H1 (cell line): ENCODE data around the gene MPND. TPM values are rescaled to one million over a fixed set of nuclear protein-coding genes. Genes with fewer than 3 reads are reported as not detected.

ENCODE experiments used
- CTCF ChIA-PET: fragments of 300-600 bp; sonication (Branson Sonifier 250); formaldehyde crosslinking; loops from one replicate; lab custom pipeline; 2021; ENCODE audit not compliant: partially characterized antibody; lab: Charles Lee
- POLR2A ChIA-PET: fragments of 300-600 bp; sonication (Branson Sonifier 250); formaldehyde crosslinking; loops from one replicate; lab custom pipeline; 2021; ENCODE audit warnings: inconsistent platforms; ENCODE audit not compliant: partially characterized antibody; lab: Charles Lee
- DNase-seq, 2 experiments: peaks; one replicate each; pipeline versions ENCODE4 v3.0.0 to v3.0.0-alpha.2; 2010 to 2022; ENCODE audit warnings: low spot score in 2 of 2, low read depth in 1 of 2, mixed read lengths in 1 of 2
- FAIRE-seq: peaks from 2 replicates; lab custom pipeline; 2011; peaks lifted over from hg19 to GRCh38; lab: Jason Lieb, UNC
- H2AFZ ChIP-seq: 2 replicates; pipeline ENCODE4 v1.8.1; 2012; ENCODE audit warnings: low read length, inconsistent platforms
- H2AK5ac ChIP-seq: 2 replicates; pipeline ENCODE4 v1.6.1; 2013; ENCODE audit warnings: low read depth, low read length
- H2BK120ac ChIP-seq: replicated peaks from 2 replicates; pipeline ENCODE3; 2013; ENCODE audit warnings: low read depth, low read length, inconsistent platforms
- H2BK12ac ChIP-seq: 2 replicates; pipeline ENCODE4 v1.6.1; 2013; ENCODE audit warnings: low read depth, low read length
- H2BK15ac ChIP-seq: 2 replicates; pipeline ENCODE4 v1.6.1; 2013; ENCODE audit warnings: low read length
- H2BK20ac ChIP-seq: 2 replicates; pipeline ENCODE4 v1.6.1; 2013; ENCODE audit warnings: low read length
- H2BK5ac ChIP-seq: 2 replicates; pipeline ENCODE4 v1.6.1; 2013; ENCODE audit warnings: low read depth, low read length
- H3K14ac ChIP-seq: 2 replicates; pipeline ENCODE4 v1.6.1; 2013; ENCODE audit warnings: inconsistent platforms; ENCODE audit not compliant: insufficient read length
- H3K18ac ChIP-seq: 2 replicates; pipeline ENCODE4 v1.6.1; 2013; ENCODE audit warnings: low read length; ENCODE audit errors: extremely low read depth
- H3K23ac ChIP-seq: 2 replicates; pipeline ENCODE4 v1.6.1; 2013; ENCODE audit warnings: inconsistent platforms; ENCODE audit not compliant: insufficient read length
- H3K23me2 ChIP-seq: 2 replicates; pipeline ENCODE4 v1.6.1; 2013; ENCODE audit warnings: low read depth, low read length
- H3K27ac ChIP-seq: 2 replicates; pipeline ENCODE4 v1.6.1; 2011; ENCODE audit warnings: low read depth, low read length, inconsistent platforms
- H3K27me3 ChIP-seq, 4 experiments: replicated peaks in 1 of 4; 1 replicate in 1 of 4; 2 replicates in 3 of 4; pipeline versions ENCODE4 v1.6.1 to v1.8.1; 2011 to 2013; ENCODE audit warnings: low read length in 3 of 4, mild to moderate bottlenecking in 3 of 4, inconsistent platforms in 2 of 4, mixed read lengths in 2 of 4, moderate library complexity in 1 of 4; ENCODE audit not compliant: control insufficient read depth in 3 of 4, insufficient read depth in 3 of 4; ENCODE audit errors: extremely low read depth in 1 of 4
- H3K36me3 ChIP-seq, 4 experiments: 2 replicates each; pipeline versions ENCODE4 v1.6.1 to v1.8.1; 2011 to 2013; ENCODE audit warnings: mild to moderate bottlenecking in 4 of 4, low read length in 3 of 4, moderate library complexity in 2 of 4, control low read depth in 1 of 4, inconsistent platforms in 1 of 4; ENCODE audit not compliant: insufficient read depth in 4 of 4, control insufficient read depth in 2 of 4
- H3K4ac ChIP-seq: replicated peaks from 2 replicates; pipeline ENCODE3; 2013; ENCODE audit warnings: low read length, low read depth, mixed read lengths, inconsistent platforms; ENCODE audit not compliant: insufficient read length
- H3K4me1 ChIP-seq, 4 experiments: replicated peaks in 1 of 4; 1 replicate in 1 of 4; 2 replicates in 3 of 4; pipeline versions ENCODE4 v1.6.1 to v1.8.1; 2011 to 2013; ENCODE audit warnings: low read length in 3 of 4, inconsistent platforms in 2 of 4, mixed read lengths in 1 of 4; ENCODE audit not compliant: insufficient read depth in 4 of 4, control insufficient read depth in 3 of 4
- H3K4me2 ChIP-seq, 2 experiments: 2 replicates each; pipeline versions ENCODE4 v1.6.1 to v1.8.1; 2011 to 2013; ENCODE audit warnings: low read depth in 2 of 2, low read length in 2 of 2, control low read depth in 1 of 2, inconsistent platforms in 1 of 2, mild to moderate bottlenecking in 1 of 2; ENCODE audit not compliant: insufficient read depth in 1 of 2
- H3K4me3 ChIP-seq, 4 experiments: fragments of 200-600, 300-600 bp in 1 of 4; sonication (generic), shearing (Covaris generic), sonication (Bioruptor Twin) in 1 of 4; 2 replicates each; pipeline versions ENCODE4 v1.5.1 to v1.8.1; 2011 to 2016; ENCODE audit warnings: low read length in 4 of 4, low read depth in 3 of 4, control low read depth in 2 of 4, inconsistent platforms in 2 of 4, mild to moderate bottlenecking in 2 of 4, mixed read lengths in 1 of 4, moderate library complexity in 1 of 4; ENCODE audit not compliant: insufficient read depth in 2 of 4; ENCODE audit errors: extremely low read depth in 1 of 4
- H3K56ac ChIP-seq: replicated peaks from 2 replicates; pipeline ENCODE3; 2013; ENCODE audit warnings: low read depth, mild to moderate bottlenecking, mixed read lengths, low read length, inconsistent platforms; ENCODE audit not compliant: insufficient read length
- H3K79me1 ChIP-seq: 2 replicates; pipeline ENCODE4 v1.6.1; 2013; ENCODE audit warnings: low read depth, low read length, control low read depth
- H3K79me2 ChIP-seq, 2 experiments: 2 replicates each; pipeline versions ENCODE4 v1.6.1 to v1.8.1; 2012 to 2013; ENCODE audit warnings: low read length in 2 of 2, mild to moderate bottlenecking in 2 of 2, inconsistent platforms in 1 of 2; ENCODE audit not compliant: insufficient read depth in 2 of 2, control insufficient read depth in 1 of 2
- H3K9ac ChIP-seq, 4 experiments: replicated peaks in 1 of 4; 1 replicate in 1 of 4; 2 replicates in 3 of 4; pipeline versions ENCODE4 v1.6.1 to v1.8.1; 2011 to 2013; ENCODE audit warnings: low read depth in 3 of 4, low read length in 3 of 4, control low read depth in 2 of 4, mild to moderate bottlenecking in 2 of 4, moderate library complexity in 2 of 4, inconsistent platforms in 1 of 4; ENCODE audit errors: extremely low read depth in 1 of 4
- H3K9me3 ChIP-seq, 2 experiments: 2 replicates each; pipeline versions ENCODE4 v1.6.1 to v1.8.1; 2012 to 2013; ENCODE audit warnings: mild to moderate bottlenecking in 2 of 2, moderate library complexity in 2 of 2, control low read depth in 1 of 2, inconsistent platforms in 1 of 2, low read depth in 1 of 2, low read length in 1 of 2, mixed read lengths in 1 of 2; ENCODE audit not compliant: insufficient read depth in 2 of 2
- H4K20me1 ChIP-seq, 2 experiments: replicated peaks in 1 of 2; 2 replicates each; pipeline versions ENCODE3 to v1.8.1; 2011 to 2013; ENCODE audit warnings: inconsistent platforms in 2 of 2, low read length in 2 of 2, mild to moderate bottlenecking in 1 of 2; ENCODE audit not compliant: insufficient read depth in 2 of 2, control insufficient read depth in 1 of 2
- H4K5ac ChIP-seq: 2 replicates; pipeline ENCODE4 v1.6.1; 2013; ENCODE audit warnings: low read length, low read depth, mixed read lengths, inconsistent platforms; ENCODE audit not compliant: insufficient read length
- H4K8ac ChIP-seq: 2 replicates; pipeline ENCODE4 v1.8.0; 2013; ENCODE audit warnings: mild to moderate bottlenecking, moderate library complexity, low read length, inconsistent platforms; ENCODE audit not compliant: insufficient read depth; ENCODE audit errors: extremely low read depth
- H4K91ac ChIP-seq: replicated peaks from 2 replicates; pipeline ENCODE3; 2013; ENCODE audit warnings: low read length, mixed read lengths, inconsistent platforms; ENCODE audit not compliant: insufficient read length
- ATF2 ChIP-seq: IDR thresholded peaks from 2 replicates; pipeline ENCODE4 v1.6.1; 2012; ENCODE audit warnings: low read length, inconsistent platforms
- E2F6 ChIP-seq: IDR thresholded peaks from 2 replicates; pipeline ENCODE4 v1.6.1; 2012; ENCODE audit warnings: inconsistent platforms
- EGR1 ChIP-seq: IDR thresholded peaks from 2 replicates; pipeline ENCODE4 v1.6.1; 2011; ENCODE audit warnings: low read depth, low read length, borderline replicate concordance
- JUND ChIP-seq: IDR thresholded peaks from 2 replicates; pipeline ENCODE4 v1.6.1; 2011; ENCODE audit warnings: mild to moderate bottlenecking, improper control_type of control experiment, low read length
- MAX ChIP-seq: IDR thresholded peaks from 2 replicates; pipeline ENCODE4 v1.6.1; 2012; ENCODE audit warnings: inconsistent platforms
- POLR2A ChIP-seq, 2 experiments: IDR thresholded peaks; 1 replicate in 1 of 2; 2 replicates in 1 of 2; pipeline ENCODE4 v1.6.1; 2011; ENCODE audit warnings: low read depth in 2 of 2, low read length in 2 of 2, mild to moderate bottlenecking in 2 of 2; ENCODE audit errors: control extremely low read depth in 1 of 2
- POLR2AphosphoS5 ChIP-seq: IDR thresholded peaks from 2 replicates; pipeline ENCODE4 v1.6.1; 2011; ENCODE audit warnings: low read depth, low read length
- SIRT6 ChIP-seq: IDR thresholded peaks from one replicate; pipeline ENCODE4 v1.7.1; 2012; ENCODE audit warnings: low read length, inconsistent platforms
- TEAD4 ChIP-seq: IDR thresholded peaks from 2 replicates; pipeline ENCODE4 v1.6.1; 2012; ENCODE audit warnings: low read depth, low read length, inconsistent platforms, mixed read lengths
- WGBS, 2 experiments: shearing (Covaris generic) in 1 of 2; methylation state at CpG; one replicate each; pipeline versions ENCODE4 v1.1.6 to v1.1.7; 2013 to 2015; ENCODE audit warnings: low lambda C conversion rate in 2 of 2, mixed read lengths in 2 of 2, inconsistent platforms in 1 of 2, low coverage in 1 of 2, missing lambda C conversion rate in 1 of 2; ENCODE audit not compliant: insufficient replicate concordance in 2 of 2, insufficient coverage in 1 of 2, insufficient read length in 1 of 2; ENCODE audit errors: extremely low coverage in 1 of 2, missing lambda C conversion rate in 1 of 2; 5-methylcytosine and 5-hydroxymethylcytosine counted together
- polyA plus RNA-seq, 7 experiments: library from polyadenylated mRNA; depleted of rRNA in 3 of 7; stranded (reverse) in 5 of 7; unstranded in 2 of 7; fragments of >200 nt in 5 of 7; fragments of 200-250 nt in 2 of 7; gene quantifications; 1 replicate in 5 of 7; 2 replicates in 1 of 7; 4 replicates in 1 of 7; pipeline versions ENCODE4 v1.2.1 to v1.2.3, GENCODE V29; 2011 to 2013; ENCODE audit warnings: missing spikeins in 2 of 7, mixed read lengths in 2 of 7
- total RNA-seq: library from RNA; stranded (reverse); fragmentation: NEBNext Ultra II Directional; extraction: Animal tissue kit (Norgen Biotek cat#: 25700); gene quantifications from 2 replicates; pipeline ENCODE4 v1.2.1, GENCODE V29; 2021

Gene MPND
- total and polyA plus RNA-seq, 2 of the 8 experiments (the other 6 are each of a cell fraction or from before 2014, with no cell fraction given): 22.9 to 27.7 TPM

- CTCF ChIA-PET: interaction anchor here (0.7 to 4.4 kb wide), 8 partner anchors 8 to 93 kb away, joined by 3 to 42 read pairs (median 4); partner anchors contain the start of genes CHAF1A and SH3GL1
- no peak overlapping the region for H3K56ac ChIP-seq
- H3K9ac ChIP-seq: no peak overlapping the region
- no peak overlapping the region for H3K23ac ChIP-seq
- H2BK120ac ChIP-seq: no peak overlapping the region
- H4K8ac ChIP-seq: peak overlapping the region; percentile 36
- H2BK15ac ChIP-seq: no peak overlapping the region
- 0 out of 2 replicates have a peak overlapping the region, but pooled peaks have one; percentile 12 for H2BK5ac ChIP-seq
- H3K18ac ChIP-seq: no peak overlapping the region
- H2BK20ac ChIP-seq: no peak overlapping the region
- H2AK5ac ChIP-seq: no peak overlapping the region
- no peak overlapping the region for H3K27ac ChIP-seq
- H3K4me1 ChIP-seq: peaks cover 0 to 12% (median 2%) of the 10 kb centered on the region in 4 experiments; a peak in 2 of 7 replicates
- DNase-seq: no peak
- no peak overlapping the region for H3K4me2 ChIP-seq
- H3K23me2 ChIP-seq: no peaks in the 10 kb centered on the region
- no peak overlapping the region for H4K91ac ChIP-seq
- peaks cover 8 to 16% (median 14%) of the 10 kb centered on the region in 4 experiments; a peak in 6 of 8 replicates for H3K36me3 ChIP-seq
- 0 out of 2 replicates have a peak, but pooled peaks cover 2% of the 10 kb centered on the region for H3K79me1 ChIP-seq
- no peak overlapping the region for H3K14ac ChIP-seq
- H2BK12ac ChIP-seq: no peak overlapping the region; the same call in 1 of the 2 replicates
- H3K79me2 ChIP-seq: no peaks in the 10 kb centered on the region
- no peaks in the 10 kb centered on the region for H3K27me3 ChIP-seq
- peak; percentile 59; the same call in 1 of the 2 replicates for TF ChIP-seq TEAD4
- TF ChIP-seq ATF2: no peak
- peak; percentile 89 for TF ChIP-seq E2F6
- TF ChIP-seq EGR1: no peak
- TF ChIP-seq MAX: peak; percentile 32; the same call in 1 of the 2 replicates
- 0 out of 2 replicates have a peak, but pooled peaks have one; percentile 33 for TF ChIP-seq JUND
- TF ChIP-seq POLR2A (IDR thresholded peaks at IDR 0.05; ENCODE audit: control extremely low read depth in 1 of 2, low read depth in 2 of 2, low read length in 2 of 2): peak; percentile 6 to 48; a peak in 2 of 3 replicates
- TF ChIP-seq POLR2AphosphoS5: peak; percentile 57
- TF ChIP-seq SIRT6: no peak
- TF ChIP-seq, all 59 proteins: peak for 6
- Histone ChIP-seq H3K4ac (no peak overlapping the region), H2AFZ (no peak overlapping the region), H4K20me1 (peaks cover 12 to 28% of the 10 kb centered on the region in 2 experiments), H3K9me3 (no peaks in the 10 kb centered on the region), H3K4me3 (no peak overlapping the region), H4K5ac (no peak overlapping the region)
- FAIRE-seq: no peak
- POLR2A ChIA-PET: interaction anchor here (0.7 to 13.0 kb wide), 10 partner anchors 9 to 74 kb away, joined by 3 to 72 read pairs (median 6); partner anchors contain the start of genes CHAF1A, MPND and SH3GL1
- 90% methylated on average over 30 of the region's 50 CpGs; no CpG with 5 or more reads in 1 of the 2 experiments for WGBS, 2 experiments
These were observed 18.0 kb downstream of the MPND start for GRCh38 chr19:4361152-4362046.
